Hippocampal formation (tissue), 2 donors: ENCODE results near the gene ANKDD1A.

Experiments used
- DNase-seq, 2 donors: peaks; one replicate each; lab custom pipeline; 2025; lab: John Stamatoyannopoulos, UW

The ANKDD1A gene

DNA sequence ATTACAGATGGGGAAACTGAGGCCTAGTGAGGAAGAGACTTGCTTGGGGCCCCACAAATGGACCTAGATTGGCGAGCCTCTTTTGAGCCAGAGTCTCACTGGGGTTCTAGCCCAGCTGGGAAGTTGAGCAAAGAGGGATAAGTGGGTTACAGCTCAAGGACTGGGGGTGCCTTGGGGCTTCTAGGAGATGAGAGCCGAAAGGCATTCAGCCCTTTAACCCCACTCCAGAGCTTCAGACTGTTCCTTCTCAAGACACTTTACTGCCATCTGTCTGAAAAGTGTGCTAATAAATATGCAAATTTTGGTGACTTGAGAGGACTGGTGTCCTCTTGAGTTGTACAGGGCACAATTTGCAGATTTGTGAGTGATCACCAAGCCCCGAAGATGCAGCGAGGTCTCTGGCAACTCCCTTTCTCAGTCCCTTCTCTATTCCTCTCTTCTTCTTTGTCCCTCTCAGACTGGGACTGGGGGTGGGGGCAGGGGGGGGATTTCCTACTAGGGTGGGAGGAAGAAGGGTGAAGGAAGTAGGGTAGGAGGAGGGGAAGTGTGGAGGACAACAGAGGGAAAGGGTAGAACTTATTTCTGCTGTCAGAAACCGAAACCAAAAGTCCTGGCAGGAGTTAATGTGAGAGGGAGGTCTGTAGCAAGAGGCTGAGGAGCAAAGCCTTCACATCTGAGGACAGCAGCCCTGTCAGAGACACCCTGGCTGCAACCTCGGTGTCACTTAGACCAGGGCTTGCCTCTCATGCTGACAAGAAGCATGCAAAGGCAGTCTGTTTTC lies 16.2 kb upstream of the ANKDD1A start:
- peak; percentile 28 to 36 for DNase-seq

- no peak for DNase-seq
Observed at GRCh38 chr15:64896371-64897069, 15.2 kb upstream of the ANKDD1A start.

- DNase-seq: no peak
Observed at GRCh38 chr15:64897345-64897985, 14.2 kb upstream of the ANKDD1A start.

- no peak for DNase-seq
Observed at GRCh38 chr15:64898406-64898805, 13.3 kb upstream of the ANKDD1A start.

- no peak for DNase-seq
Observed at GRCh38 chr15:64901141-64901540, 10.6 kb upstream of the ANKDD1A start.

- no peak for DNase-seq
Observed at GRCh38 chr15:64901914-64902313, 9.8 kb upstream of the ANKDD1A start.

DNA sequence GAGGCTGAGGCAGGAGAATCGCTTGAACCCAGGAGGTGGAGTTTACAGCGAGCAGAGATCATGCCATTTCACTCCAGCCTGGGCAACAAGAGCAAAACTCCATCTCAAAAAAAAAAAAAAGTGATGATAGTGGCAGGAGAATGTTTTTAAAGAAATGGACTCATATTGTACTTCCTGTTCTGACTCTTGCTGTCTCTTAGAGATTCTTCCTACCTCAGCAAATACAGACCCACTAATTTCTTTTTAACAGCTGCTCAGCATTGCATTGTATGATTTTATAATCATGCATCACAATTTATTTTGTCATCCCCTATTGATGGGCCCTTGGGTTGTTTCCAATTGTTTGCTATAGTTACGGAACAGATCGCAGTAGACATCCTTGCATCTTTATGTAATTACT lies 8.8 kb upstream of the ANKDD1A start:
- DNase-seq: no peak

GRCh38 chr15:64903326-64903950 lies 8.3 kb upstream of the ANKDD1A start:
- no peak for DNase-seq

DNA sequence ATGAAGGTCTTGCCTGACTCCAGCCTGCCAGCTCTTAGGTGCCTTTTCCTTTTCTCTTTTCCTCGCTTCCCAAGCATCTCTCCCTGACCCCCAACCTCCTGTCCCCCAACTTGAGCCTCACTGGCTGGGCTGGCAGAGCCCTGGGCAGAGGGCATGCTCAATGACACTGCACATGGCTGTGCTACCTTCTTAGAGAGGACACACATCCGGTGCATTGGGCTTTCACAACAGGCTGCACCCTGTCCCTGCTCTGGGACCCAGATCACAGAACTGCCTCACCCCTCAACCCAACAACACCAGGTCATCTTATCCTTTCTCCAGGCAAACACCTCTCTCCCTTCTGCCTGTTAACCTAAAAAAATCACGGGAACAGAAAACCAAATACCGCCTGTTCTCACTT lies 7.5 kb upstream of the ANKDD1A start:
- no peak for DNase-seq

GRCh38 chr15:64905119-64905831 lies 6.4 kb upstream of the ANKDD1A start:
- DNase-seq: peak; percentile 56 to 62

DNA sequence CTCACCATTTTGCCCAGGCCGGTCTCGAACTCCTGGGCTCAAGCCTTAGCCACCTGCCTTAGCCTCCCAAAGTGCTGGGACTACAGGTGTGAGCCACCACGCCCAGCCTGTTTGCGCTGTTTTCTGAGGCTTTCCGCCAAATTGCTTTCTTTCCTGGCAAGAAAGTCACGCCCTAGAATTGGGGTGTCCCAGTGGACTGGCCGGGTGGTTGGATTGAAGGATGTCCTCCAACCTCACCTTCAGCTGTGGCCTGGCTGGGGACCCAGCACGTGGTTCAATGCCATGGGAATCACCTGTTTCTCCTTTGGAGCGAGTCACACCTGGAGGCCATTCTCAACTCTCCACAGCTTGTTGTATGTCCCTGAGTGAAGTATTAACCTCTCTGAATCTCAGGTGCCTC lies 5.8 kb upstream of the ANKDD1A start:
- DNase-seq: no peak

DNA sequence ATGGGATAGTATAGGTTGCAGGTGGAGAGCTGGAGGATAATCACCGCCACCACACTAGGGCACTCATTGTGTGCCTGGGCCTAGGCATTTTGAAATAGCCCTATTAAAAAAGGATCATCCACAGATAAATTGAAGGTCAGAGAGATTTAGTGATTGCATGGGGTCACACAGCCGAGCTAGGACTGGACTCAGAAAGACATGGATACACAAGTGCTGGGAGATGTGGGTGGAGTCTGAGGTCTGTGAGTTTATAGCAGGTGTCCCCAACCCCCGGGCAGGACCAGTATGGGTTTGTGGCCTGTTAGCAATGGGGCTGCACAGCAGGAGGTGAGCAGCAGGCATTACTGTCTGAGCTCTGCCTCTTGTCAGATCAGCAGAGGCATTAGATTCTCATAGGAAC lies 5.3 kb upstream of the ANKDD1A start:
- no peak for DNase-seq

DNA sequence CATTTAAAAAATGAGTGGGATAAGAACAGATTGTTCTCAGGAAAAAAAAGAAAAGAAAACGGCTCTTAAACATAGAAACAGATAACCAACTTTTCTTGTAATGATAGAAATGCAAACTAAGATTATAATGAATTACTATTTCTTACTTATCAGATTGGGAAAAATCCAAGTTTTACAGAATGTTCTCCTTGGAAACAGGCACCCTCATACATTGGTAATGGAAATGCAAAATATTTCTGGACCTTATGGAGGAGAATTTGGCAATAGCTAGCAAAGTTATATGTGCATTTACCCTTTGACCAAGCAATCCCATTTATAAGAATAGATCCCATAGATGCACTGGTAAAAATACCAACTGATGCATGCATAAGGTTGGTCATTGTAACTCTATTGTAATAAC lies 3.7 kb upstream of the ANKDD1A start:
- DNase-seq: no peak

DNA sequence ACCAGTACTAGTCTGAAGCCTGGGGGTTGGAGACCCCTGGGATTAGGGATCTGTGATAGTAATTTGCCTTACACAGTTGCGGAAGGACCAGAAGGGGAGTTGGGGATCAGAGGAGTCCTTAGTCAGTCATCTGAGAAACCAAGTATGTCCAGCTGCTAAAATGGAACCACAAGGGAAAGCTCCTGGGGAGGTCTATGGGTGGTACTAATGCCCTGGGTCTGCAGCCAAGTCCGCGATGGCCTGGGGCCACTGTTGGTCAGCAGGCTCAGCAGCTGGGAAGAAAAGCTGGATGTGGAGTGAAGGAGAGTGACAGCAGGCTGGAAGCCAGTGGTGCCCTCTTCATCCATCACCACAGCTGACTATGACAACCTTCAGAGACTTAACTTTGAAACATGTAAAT lies 2.2 kb upstream of the ANKDD1A start:
- no peak for DNase-seq

DNA sequence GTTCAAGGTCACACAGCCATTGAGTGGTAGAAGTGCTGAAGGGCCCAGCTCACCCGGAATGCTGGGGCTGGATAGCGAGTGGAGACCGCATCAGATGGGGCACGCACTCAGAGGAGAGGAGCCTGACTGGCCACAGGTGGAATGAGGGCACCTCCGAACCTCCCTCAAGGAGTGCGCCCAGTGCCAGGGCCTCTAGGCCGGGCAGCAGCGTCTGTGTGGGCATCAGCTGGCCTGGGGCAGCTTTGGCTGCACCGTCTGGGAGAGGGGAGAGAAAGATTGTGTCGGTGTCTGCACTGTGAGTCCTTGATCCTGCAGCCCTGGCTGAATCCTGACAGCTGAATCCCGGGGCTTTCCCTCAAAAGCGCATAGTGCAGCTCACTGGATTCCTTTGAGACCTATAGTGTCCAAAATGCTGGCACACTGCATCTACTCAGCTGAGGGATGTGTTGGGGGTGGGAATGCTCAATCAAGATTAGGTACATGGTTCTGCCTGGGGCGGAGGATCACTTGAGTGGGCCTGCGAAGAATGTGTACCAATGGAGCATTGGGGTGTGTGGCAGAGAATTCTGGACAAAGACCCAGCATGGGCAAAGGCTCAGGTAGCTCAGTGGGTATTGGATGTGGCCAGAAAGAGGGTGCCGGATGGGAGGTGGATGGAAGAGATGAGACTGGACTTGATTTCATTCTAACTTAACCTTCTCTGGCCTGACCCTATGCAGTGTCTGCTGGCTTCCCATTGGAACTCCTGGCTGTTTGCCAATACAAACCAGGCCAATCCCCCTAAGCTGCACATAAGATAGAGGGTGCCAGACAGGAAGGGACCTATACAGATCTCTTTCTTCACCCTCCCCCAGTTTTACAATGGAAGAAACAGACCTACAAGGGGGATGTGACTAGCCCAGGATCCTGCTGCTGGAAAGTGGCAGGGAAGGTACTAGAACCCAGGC lies 950 bp downstream of the ANKDD1A start:
- no peak for DNase-seq

DNA sequence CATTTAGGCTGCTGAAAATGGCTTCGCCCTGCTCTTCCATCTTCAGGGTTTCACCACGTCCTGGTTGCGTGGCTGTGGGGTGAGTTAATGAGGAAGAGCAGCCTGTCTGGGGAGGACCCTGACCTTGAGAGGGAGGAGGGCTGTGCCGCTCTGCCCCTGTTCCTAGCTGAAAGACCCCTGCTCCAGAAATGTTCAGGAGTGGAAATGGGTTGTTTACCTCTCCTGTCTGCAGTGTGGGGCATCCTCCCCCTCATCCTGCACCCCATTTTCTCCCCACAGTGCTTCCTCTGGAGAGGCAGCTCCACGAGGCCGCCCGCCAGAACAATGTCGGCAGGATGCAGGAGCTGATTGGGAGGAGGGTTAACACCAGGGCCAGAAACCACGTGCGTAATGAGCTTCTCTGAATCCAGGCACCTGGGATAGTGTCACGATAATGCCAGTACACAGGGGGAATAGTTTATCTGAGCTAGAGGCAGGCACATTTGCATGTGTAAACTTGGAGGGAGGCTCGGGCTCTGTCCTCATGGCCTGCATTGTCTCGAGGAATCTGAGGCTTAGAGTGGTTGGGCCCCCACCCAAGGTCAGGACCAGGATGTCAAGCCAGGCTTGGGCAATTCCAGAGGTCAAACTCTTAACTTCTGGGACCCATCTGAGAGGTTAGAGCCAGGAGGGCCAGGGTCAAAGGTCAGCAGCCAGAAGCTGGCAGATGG lies 4.0 kb downstream of the ANKDD1A start:
- no peak for DNase-seq

DNA sequence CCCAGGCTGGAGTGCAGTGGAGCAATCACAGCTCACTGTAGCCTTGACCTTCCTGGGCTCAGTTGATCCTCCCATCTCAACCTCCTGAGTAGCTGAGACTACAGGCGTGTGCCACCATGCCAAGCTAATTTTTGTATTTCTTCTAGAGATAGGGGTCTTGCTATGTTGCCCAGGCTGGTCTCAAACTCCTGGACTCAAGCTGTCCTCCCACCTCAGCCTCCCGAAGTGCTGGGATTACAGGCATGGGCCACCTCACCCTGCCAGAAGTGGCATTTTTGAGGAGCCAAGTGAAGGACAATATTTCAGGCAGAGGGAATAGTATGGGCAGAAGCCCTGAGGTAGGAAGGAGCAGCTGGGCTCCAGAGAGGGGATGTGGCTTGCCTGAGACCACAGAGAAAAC lies 4.7 kb downstream of the ANKDD1A start:
- DNase-seq: no peak

GRCh38 chr15:64917211-64917610 lies 5.5 kb downstream of the ANKDD1A start:
- DNase-seq: no peak

- DNase-seq: no peak
Observed at GRCh38 chr15:64919721-64920120, 8.0 kb downstream of the ANKDD1A start.

- no peak for DNase-seq
Observed at GRCh38 chr15:64921711-64922110, 10.0 kb downstream of the ANKDD1A start.
